ENCODE measurements around the gene EPHX1.
A peak's percentile ranks its signal among the peaks of the same experiment; 100 is the strongest.

Gene EPHX1

GRCh38 chr1:225865514-225865913, 55.6 kb downstream of the EPHX1 start:
- no peak for DNase-seq

DNA sequence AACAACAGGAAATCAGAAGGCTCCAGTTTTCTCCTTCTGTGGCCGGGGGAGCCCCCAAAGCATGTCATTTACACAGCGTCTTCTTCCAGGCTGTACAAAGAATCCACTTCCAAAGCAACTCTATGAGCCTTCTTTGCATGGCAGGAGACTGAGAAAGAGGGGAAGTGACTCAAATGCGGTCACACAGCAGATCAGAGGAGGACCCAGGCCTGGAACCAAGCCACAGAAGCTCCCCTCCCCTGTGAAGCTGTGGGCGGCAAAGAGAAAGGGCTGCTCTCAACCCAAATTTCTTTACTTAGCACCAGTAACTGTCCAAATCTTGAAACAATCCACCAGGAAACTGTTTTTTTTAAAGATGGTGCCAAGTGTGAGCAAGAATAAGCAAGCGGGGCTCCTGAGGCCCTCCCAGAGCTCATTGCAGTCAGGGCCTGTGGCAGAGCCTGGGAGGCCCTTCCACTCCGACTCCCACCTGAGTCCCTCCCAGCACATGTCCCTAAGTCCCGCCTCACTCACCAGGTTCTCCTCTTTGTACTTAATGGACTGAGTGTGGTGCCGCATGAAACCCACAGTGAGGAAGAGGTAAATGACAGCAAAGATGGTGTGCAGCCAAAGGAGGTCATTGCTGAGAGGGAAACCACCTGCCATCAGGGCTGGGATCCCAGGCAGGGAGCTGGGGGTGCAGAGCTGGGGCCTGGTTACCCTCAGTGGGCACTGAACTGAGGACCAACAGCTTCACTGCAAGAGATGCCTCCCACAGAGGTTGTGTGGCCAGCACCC, 56.3 kb downstream of the EPHX1 start:
- peak; percentile 78 for DNase-seq

GRCh38 chr1:225866981-225867380, 57.1 kb downstream of the EPHX1 start:
- DNase-seq: no peak

DNA sequence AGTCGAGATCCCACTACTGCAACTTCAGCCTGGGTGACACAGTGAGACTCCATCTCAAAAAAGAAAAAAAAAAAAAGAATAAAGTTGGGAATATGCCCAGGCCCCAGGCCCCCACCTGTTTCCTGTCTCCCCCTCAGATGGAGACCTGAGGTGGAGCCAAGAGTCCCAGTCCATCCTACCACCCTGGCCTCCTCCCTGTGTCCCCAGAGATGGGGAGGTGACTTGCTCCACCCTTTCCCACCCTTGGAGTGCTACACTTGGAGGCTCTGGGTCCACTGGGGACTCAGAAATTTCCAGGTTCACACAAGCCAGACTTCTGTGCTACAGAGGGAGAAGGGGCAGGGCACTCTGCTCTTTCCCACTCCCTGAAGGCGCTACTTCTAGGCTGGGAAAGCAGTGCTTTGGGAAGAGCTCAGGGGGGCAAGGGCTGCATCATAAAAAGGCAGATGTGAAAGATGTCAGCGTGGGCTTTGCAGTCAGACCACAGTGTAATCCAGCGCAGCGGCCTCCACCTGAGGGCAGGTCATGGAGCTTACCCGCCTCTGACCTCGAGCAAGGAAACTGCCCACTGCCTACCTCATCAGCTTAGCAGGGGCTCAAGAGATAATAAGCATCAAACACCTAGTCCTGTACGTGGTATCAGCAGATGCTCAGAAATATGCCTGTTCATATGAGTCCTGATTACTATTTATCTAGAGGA, 58.9 kb downstream of the EPHX1 start:
- no peak for DNase-seq

DNA sequence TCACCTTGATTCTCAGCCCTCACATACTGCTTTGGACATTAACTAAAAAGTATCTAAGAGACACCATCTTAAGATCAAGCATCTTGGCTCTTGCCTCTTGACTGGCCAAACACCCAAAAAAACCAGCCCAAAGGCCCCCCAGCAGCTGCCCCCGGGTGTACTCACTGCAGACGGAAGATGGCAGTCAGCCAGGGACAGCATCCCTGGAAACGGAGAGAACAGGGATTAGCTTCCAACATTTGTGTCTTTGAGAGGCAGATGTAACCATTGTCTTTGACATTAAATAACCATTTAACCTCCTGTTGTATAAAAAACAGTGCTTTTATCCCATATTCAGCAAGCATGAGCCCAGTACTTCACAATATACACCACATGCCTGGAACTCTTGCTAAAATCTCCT, 61.0 kb downstream of the EPHX1 start:
- no peak for DNase-seq

- DNase-seq: no peak
Observed at GRCh38 chr1:225871359-225872074, 61.6 kb downstream of the EPHX1 start.

DNA sequence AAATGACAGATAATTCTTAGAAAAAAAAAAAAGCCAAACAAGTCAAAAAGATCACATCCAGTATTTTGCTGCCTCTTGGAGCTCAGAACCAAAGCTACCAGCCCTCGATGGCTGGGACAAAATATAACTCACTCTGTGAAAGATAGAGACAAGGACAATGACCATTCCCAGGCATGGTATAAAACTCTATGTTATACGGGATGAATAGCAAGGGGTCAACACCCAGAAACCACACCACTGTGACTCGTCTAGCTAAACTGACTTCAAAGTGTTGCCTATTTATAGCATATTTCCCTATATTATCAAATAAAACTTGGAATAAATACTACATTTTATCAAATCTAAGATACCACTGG, 62.1 kb downstream of the EPHX1 start:
- no peak for DNase-seq

GRCh38 chr1:225873281-225873850, 63.4 kb downstream of the EPHX1 start:
- DNase-seq: no peak

DNA sequence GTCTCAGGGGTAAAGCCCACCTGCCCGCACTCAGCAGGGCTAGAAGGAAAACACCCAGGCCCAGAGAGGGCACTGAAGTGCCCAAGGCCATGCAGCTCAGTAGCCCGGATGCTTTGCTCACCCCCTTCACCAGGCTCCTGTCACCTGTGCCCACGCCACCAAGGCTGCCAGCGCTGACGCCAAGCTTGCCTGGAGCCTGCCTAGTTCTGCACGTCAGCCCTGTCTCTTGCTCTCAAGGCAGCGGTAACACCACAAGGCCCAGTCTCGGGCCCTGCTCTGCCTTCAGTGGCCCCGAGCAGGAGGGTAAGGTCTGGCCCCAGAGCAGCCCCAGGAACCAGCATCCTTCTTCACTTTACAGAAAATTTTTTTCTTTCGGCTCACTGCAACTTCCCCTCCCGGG, 64.5 kb downstream of the EPHX1 start:
- DNase-seq: no peak

- no peak for DNase-seq
Observed at GRCh38 chr1:225875044-225875815, 65.3 kb downstream of the EPHX1 start.

- no peak for DNase-seq
Observed at GRCh38 chr1:225876900-225877510, 67.1 kb downstream of the EPHX1 start.

DNA sequence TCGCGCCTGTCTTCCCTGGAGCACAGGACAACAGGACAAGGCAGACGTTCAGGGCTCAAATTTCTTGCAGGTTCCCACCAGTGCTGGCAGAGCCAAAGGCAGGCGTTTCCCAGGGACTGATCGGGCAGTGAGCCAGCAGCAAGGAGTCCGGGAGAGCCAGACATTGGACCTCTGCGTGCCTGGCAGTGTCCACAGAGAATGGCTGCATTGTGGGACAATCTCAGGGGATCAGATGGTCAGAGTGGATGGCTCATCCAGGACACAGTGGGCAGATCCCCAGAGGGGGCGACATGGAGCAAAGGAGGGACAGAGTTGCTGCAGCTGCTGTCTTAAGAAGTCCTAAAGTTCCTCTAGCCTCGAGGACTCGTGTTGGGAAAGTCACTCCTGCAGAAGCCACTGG, 67.7 kb downstream of the EPHX1 start:
- peak; percentile 13 for DNase-seq

DNA sequence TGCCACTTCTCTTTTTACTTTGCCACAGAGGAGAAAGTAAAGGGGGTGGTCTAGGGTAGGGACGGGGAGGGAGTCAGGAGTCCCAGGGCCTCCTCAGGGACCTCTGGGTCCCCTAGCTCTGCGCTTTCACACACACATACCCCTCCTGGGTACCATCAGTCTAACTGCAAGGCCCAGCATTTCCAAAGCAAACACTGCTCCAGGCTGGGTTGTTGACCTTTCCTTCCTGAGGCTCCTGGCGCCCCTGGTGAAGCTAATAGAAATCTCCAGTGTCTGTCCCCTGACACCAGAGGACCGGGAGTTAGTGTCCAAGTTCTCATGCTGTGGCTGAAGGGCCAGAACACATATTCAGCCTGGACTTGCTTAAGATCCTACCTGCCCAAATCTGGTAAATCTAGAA, 68.4 kb downstream of the EPHX1 start:
- DNase-seq: no peak

DNA sequence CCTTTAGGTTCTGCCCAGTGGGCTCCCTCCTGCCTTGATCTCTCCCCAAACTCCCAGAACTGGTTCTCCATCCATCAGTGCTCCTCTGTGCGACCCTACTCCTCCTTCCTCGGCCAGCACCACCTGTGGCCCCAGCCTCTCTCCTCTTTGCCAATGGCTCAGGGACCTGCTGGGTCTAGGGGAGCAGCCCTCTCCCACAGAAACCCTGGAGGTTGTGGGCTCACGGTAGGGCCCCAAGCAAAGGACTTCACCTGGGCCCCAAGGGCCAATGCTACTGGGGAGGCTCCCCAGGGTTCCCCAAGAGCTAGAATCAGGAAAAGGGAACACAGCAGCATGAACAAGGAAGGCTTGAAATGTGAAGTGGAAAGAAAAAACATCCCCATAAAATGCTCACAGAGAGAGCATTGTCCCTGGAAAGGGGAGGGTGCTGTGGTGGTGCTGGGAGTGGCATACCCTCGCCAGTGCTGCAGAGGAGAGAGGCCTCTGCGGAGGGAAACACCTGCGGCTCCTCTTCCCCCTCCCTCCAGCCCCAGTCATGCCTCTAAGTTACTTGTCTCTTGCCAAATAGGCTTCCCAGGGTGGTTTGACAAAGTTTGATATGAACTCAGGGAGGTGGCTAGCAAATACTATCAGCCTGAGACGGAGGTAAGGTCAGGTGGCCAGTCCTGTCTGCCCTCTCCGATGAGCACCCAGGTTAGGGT, 69.7 kb downstream of the EPHX1 start:
- no peak for DNase-seq

DNA sequence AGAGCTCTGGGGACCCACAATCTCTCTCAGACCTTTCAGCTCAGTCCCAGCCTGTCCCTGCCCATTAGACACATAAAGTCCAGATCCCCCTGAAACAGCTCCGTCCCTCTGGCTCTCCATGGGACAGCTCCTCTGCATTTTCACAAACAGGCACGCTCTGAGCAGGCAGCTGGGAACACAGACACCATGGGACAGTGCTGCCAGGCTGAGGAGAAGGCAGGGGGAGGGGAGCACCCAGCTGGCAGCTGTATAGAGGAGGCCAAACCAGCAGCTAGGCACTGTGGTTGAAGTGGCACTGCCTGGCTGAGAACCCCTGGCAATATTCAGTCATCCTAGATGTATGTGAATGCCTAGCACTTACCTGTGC, 70.3 kb downstream of the EPHX1 start:
- no peak for DNase-seq

- no peak for DNase-seq
Observed at GRCh38 chr1:225880636-225881035, 70.7 kb downstream of the EPHX1 start.

GRCh38 chr1:225881081-225881958, 71.4 kb downstream of the EPHX1 start:
- DNase-seq: peak; percentile 49

GRCh38 chr1:225881959-225882693, 72.2 kb downstream of the EPHX1 start, which contains the start of gene TMEM63A:
TMEM63A (minus strand) TSS chr1:225882380; CDS start chr1:225877580, 4,800 bp downstream.
- peak; percentile 88 for DNase-seq

DNA sequence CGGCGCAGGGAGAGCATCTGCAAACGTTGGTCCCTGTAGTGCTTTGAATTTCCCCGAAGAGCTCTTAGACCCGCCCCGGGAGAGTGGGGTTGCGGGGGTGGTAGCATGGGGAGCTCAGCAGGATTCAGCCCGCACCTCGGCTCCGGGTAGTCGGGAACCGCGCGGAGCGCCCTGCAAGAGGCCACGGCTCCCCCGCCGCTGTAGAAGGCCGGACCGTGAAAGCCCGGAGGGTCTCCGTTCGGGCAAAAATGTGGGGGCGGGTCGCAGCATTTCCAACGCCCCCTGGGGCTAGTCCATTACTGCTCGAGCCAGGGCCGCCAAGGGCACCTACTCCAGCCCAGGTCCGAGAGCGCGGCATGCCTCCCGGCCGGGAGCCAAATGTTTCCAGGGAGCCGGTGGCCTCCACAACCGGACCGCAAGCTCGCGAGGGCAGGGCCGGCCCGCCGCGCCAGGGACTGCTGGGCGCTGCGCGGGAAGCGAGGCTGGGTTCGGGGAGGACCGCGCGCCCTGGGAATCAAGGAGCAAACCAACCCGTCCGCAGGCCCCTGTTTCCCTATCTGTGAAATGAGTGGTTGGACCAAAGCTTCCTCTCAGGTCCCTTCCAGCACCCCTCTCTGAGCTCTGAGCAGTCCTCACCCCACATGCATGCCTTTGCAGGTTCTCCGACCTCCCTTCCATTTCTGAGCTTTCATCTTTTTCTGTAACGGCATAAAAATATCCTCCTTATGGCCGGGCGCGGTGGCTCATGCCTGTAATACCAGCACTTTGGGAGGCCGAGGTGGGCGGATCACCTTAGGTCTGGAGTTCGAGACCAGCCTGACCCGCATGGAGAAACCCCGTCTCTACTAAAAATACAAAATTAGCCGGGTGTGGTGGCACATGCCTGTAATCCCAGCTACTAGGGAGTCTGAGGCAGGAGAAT, 73.0 kb downstream of the EPHX1 start:
- DNase-seq: peak; percentile 14

Data from central memory CD4-positive, alpha-beta T cell (primary cell).